Right lobe of liver (tissue), 6 donors: Measurements from ENCODE around the gene UNC5C. TPM values are rescaled to one million over a fixed set of nuclear protein-coding genes. Genes with fewer than 3 reads are reported as not detected.

ENCODE experiments used
- ATAC-seq, 4 donors: fragments of 200-7000 bp; cut with Tn5 transposase; one replicate each; pipeline ENCODE4 v1.9.1; 2020; ENCODE audit warnings: mild to moderate bottlenecking in 4 of 4, moderate library complexity in 4 of 4
- DNase-seq, 3 donors: peaks; one replicate each; pipeline ENCODE4 v3.0.0-alpha.2; 2020
- H3K27ac ChIP-seq, 3 donors: fragments of 200-600 bp; one replicate each; pipeline ENCODE4 v1.8.0; 2022
- H3K27me3 ChIP-seq, 2 donors: fragments of 200-600 bp; one replicate each; pipeline ENCODE4 v1.8.0; 2022
- H3K36me3 ChIP-seq, 4 donors: fragments of 200-600 bp; sonication (generic) in 1 of 4; one replicate each; pipeline versions ENCODE4 v1.5.1 to v1.8.0; 2017 to 2022; ENCODE audit warnings: control low read depth in 1 of 4
- H3K4me1 ChIP-seq, 4 donors: fragments of 200-600 bp; sonication (generic) in 1 of 4; one replicate each; pipeline versions ENCODE4 v1.5.1 to v1.8.0; 2017 to 2022; ENCODE audit warnings: control low read depth in 1 of 4
- H3K4me3 ChIP-seq, 3 donors: fragments of 200-600 bp; one replicate each; pipeline ENCODE4 v1.8.0; 2022
- H3K9me3 ChIP-seq, 4 donors: fragments of 200-600 bp; sonication (generic) in 1 of 4; one replicate each; pipeline versions ENCODE4 v1.5.1 to v1.8.0; 2017 to 2022; ENCODE audit warnings: control low read depth in 1 of 4
- CTCF ChIP-seq, 4 donors: fragments of 200-600 bp in 3 of 4; fragments of 450-650 bp in 1 of 4; IDR thresholded peaks; one replicate each; pipeline versions ENCODE4 v1.5.1 to v1.8.0; 2016 to 2022; ENCODE audit warnings: antibody characterized with exemption in 4 of 4, mild to moderate bottlenecking in 2 of 4
- POLR2A ChIP-seq: fragments of 450-650 bp; IDR thresholded peaks from one replicate; pipeline ENCODE4 v1.6.1; 2017; ENCODE audit warnings: antibody characterized with exemption, mild to moderate bottlenecking
- WGBS: methylation state at CpG from one replicate; pipeline ENCODE4 v1.1.6; 2018; ENCODE audit warnings: low coverage, low lambda C conversion rate; ENCODE audit not compliant: insufficient coverage; ENCODE audit errors: missing lambda C conversion rate; 5-methylcytosine and 5-hydroxymethylcytosine counted together
- intact Hi-C, 2 donors: fragments of 100-400 bp; cut with DNase I; formaldehyde crosslinking; loops; one replicate each; pipeline versions ENCODE4 v1.11.2 to v1.14.1; 2022
- total RNA-seq, 6 experiments: library from RNA; depleted of rRNA in 2 of 6; stranded (reverse); fragments of >200 nt in 2 of 6; fragmentation: NEBNext Ultra II Directional in 3 of 6; extraction: Animal tissue kit (Norgen Biotek cat#: 25700) in 3 of 6; gene quantifications; one replicate each; pipeline versions ENCODE4 v1.1.0 to v1.2.4, GENCODE V29; 2016 to 2023
- donor health status: DM: no; HTN: yes; CAD: no.
- donor health status: DM: no; HTN: no; CAD: no.
- donor health status: DM: no; HTN: no; CAD: no.
- donor health status: DM: no; HTN: yes; CAD: no.
- donor health status: DM: no; HTN: yes; CAD: no.

UNC5C gene
- total RNA-seq, 6 experiments from 2014 or later, result 0.50 to 0.71 (median 0.63) TPM

DNA sequence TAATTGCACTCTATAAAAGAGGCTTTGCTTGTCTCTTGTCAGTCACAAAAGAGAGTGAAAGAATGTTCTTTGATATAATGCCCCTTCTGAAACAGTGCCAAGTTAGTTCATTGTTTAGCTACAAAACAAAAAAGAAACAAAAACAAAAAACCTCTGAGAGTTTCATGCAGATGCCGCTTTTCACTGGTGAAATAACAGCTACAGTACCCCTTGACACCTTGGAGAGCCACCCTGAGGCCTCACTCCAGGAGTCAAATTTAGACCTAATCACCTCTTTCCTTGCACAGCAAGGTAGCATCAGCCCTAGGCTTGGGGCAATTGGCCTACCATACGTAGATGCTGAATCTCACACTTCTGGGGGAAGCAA lies 185.2 kb downstream of the UNC5C start:
- peaks cover 0 to 14% (median 3%) of the 10 kb centered on the region in 4 donors for H3K4me1 ChIP-seq
- intact Hi-C loops, result no loop called here
- no peak overlapping the region for H3K4me3 ChIP-seq
- ATAC-seq (no peak), DNase-seq (no peak)
- H3K36me3 ChIP-seq, result no peaks in the 10 kb centered on the region
- no peak overlapping the region for H3K27ac ChIP-seq
- H3K27me3 ChIP-seq, result no peaks in the 10 kb centered on the region
- H3K9me3 ChIP-seq, result no peaks in the 10 kb centered on the region
- TF ChIP-seq CTCF (IDR thresholded peaks at IDR 0.05) (no peak), POLR2A (no peak)
- WGBS, result 43% methylated on average over 2 of the region's 2 CpGs

DNA sequence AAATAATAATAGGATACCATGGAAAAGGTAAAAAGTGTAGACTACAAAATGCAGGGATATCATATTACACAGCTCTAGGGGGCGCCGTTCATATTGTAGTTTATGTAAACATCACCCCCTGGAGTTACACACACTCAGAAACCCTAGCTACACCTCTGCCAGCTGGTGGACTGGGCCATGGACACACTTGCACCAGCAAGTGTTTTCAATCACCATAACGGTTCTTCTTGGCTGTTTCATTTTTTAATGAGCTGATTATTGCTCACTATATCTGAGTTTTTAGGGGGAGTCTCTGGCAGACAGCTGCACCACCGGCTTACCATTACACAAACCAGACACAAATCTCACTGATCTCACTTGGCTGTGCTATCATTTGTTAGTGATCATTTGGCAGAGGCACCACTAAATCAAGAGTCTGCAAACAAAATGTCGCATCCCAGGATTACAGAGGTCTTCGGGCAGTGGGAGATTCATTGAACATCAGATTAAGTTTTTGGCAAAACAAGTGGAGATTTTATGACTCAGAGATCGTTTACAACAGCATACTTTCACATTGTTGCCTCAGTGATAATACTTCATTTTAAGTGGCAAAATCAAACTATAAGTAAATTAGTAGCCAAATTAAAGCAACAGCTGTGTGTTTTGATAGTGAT lies 185.7 kb downstream of the UNC5C start:
- intact Hi-C loops, result no loop called here
- Histone ChIP-seq H3K4me1 (peaks cover 0 to 14% (median 3%) of the 10 kb centered on the region in 4 donors), H3K27ac (no peak overlapping the region), H3K9me3 (no peaks in the 10 kb centered on the region), H3K4me3 (no peak overlapping the region), H3K36me3 (no peaks in the 10 kb centered on the region), H3K27me3 (no peaks in the 10 kb centered on the region)
- no peak for DNase-seq
- WGBS, result 28% methylated on average over 7 of the region's 7 CpGs
- peak in 2 of 4 donors; percentile 32 to 64 for ATAC-seq
- TF ChIP-seq POLR2A, result no peak
- no peak for TF ChIP-seq CTCF (IDR thresholded peaks at IDR 0.05)

DNA sequence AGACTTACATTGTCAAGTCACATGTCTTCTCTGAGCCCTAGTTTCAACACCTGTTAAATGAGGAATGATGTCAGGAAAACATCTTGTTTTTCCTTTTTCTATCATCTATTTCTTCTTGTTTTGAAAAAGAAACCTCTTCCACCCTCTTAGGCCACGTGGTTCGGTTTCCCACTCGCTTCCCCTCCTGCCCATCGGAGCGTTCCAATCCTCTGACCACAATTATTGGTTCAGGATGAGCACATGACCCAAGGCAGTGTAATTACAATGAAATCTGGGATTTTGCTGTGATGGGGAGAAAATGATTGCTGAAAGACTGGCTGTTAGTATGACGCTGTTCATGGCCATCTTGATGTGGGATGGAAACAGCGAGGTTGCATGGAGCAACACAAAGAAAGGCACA lies 186.7 kb downstream of the UNC5C start:
- Histone ChIP-seq H3K27me3 (no peaks in the 10 kb centered on the region), H3K9me3 (no peaks in the 10 kb centered on the region), H3K27ac (peak overlapping the region in 1 of 3 donors; percentile 19), H3K36me3 (no peaks in the 10 kb centered on the region), H3K4me3 (no peak overlapping the region), H3K4me1 (peaks cover 0 to 14% (median 3%) of the 10 kb centered on the region in 4 donors)
- 82% methylated on average over 7 of the region's 7 CpGs for WGBS
- ATAC-seq (no peak), DNase-seq (no peak)
- intact Hi-C loops, result no loop called here
- no peak for TF ChIP-seq CTCF (IDR thresholded peaks at IDR 0.05)

DNA sequence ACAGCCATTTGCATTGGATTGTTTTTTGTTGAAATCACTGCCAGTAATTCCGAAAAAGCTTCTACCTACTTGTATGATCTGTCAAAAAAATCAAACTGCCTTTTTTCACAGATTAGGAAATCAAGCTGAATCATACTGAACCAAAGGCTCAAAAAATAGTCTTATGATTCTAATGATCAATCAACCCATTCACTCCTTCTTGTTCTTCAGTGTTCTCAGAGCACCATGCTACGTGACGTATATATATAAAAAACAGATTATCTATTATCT lies 187.1 kb downstream of the UNC5C start:
- no peaks in the 10 kb centered on the region for H3K9me3 ChIP-seq
- intact Hi-C loops, result no loop called here
- H3K4me3 ChIP-seq, result no peak overlapping the region
- H3K36me3 ChIP-seq, result no peaks in the 10 kb centered on the region
- H3K4me1 ChIP-seq, result peaks cover 0 to 14% (median 3%) of the 10 kb centered on the region in 4 donors
- 67% methylated on average over 3 of the region's 3 CpGs for WGBS
- TF ChIP-seq POLR2A (no peak), CTCF (IDR thresholded peaks at IDR 0.05) (no peak)
- H3K27me3 ChIP-seq, result no peaks in the 10 kb centered on the region
- ATAC-seq (no peak), DNase-seq (no peak)
- H3K27ac ChIP-seq, result peak overlapping the region in 2 of 3 donors; percentile 19 to 42
